Measurements from ENCODE around the gene GOLGA2.
A peak's percentile ranks its signal among the peaks of the same experiment; 100 is the strongest.
"Not testable (repeated sequence)": the region's sequence is repeated elsewhere in the genome, so short reads cannot be mapped to it uniquely, and the experiment has no call there.

The GOLGA2 gene

GRCh38 chr9:128294142-128294541 is 18.3 kb upstream of the GOLGA2 start:
- DNase-seq (ENCODE audit: low spot score) = no peak

GRCh38 chr9:128293091-128293490 is 17.3 kb upstream of the GOLGA2 start:
- no peak for DNase-seq (ENCODE audit: low spot score)

DNA sequence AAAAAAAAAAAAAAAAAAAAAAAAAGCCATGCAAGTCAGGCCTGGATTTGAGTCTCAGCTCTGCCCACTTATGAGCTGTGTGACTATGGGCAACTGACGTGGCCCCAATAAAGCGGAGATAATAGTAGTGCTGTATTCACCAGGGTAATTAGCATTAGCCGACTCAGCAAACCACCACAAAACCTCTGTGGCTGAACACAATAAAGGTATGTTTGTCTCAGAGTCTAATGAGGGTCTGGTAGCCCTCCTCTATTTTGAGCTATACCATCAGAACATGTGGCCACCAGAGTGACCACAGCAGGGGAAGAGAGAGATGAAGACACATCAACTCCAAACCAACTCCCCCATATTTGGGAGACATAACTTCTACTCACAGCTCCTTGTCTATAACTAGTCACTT is 16.2 kb upstream of the GOLGA2 start:
- DNase-seq (ENCODE audit: low spot score) = no peak

DNA sequence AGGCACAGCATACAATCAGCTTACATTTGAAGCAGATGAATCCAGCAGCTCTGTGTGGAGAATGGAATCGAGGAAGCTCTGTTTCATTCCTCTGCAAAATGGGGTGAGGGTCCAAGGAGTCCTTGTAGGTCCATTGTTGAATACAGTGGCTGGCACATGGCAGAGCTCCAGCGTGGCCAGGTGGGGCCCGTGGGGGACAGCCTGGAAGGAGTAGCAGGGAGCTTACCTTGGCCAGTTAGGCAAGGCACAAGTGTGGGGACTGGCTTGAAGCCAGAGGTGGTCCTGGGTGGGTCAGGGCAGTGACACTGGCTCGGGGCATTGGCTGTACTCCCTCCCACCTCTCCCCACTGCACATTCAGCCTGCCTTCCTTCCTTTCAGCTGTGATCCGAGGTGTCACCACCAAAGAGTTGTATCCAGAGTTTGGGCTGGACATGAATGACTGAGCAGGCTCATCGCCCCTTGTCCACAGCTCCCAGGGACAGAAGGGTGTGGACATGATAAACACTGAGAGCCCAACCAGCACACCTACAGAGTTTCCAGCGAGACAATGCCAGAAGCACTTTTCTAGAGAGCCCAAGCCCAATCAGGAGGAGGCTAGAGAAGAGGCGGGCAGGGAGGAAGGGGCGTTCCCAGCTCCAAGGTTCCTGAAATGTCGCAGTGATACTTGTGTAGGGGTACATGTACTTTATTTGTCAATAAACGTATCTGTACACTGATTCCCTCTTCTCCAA is 12.6 kb upstream of the GOLGA2 start:
- DNase-seq (ENCODE audit: low spot score) = no peak

DNA sequence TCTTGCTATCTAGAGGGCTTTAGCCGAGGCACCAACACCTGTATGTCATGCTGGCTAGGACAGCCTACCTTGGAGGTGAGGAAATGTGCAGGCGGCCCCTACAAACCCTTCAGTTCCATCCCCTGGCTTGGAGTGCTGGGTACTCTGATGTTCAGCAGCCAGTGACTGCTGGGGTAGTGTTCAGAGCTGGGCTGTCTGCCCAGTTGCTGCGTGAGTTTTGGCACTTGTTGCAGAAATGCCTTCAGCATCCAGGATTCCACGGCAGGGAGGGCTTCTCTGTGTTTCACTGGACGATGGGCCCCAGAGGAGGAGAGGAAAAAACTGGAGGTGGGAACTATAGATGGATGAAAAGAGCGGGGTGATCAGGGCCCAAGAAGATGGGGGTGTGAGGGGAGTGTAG is 10.6 kb upstream of the GOLGA2 start:
- no peak for DNase-seq (ENCODE audit: low spot score)

- DNase-seq (ENCODE audit: low spot score) = no peak
These were observed 9.4 kb upstream of the GOLGA2 start for GRCh38 chr9:128285033-128285784.

- DNase-seq (ENCODE audit: low spot score) = no peak
These were observed 6.7 kb upstream of the GOLGA2 start for GRCh38 chr9:128282500-128282899.

- no peak for DNase-seq (ENCODE audit: low spot score)
These were observed 4.3 kb upstream of the GOLGA2 start for GRCh38 chr9:128280084-128280622.

DNA sequence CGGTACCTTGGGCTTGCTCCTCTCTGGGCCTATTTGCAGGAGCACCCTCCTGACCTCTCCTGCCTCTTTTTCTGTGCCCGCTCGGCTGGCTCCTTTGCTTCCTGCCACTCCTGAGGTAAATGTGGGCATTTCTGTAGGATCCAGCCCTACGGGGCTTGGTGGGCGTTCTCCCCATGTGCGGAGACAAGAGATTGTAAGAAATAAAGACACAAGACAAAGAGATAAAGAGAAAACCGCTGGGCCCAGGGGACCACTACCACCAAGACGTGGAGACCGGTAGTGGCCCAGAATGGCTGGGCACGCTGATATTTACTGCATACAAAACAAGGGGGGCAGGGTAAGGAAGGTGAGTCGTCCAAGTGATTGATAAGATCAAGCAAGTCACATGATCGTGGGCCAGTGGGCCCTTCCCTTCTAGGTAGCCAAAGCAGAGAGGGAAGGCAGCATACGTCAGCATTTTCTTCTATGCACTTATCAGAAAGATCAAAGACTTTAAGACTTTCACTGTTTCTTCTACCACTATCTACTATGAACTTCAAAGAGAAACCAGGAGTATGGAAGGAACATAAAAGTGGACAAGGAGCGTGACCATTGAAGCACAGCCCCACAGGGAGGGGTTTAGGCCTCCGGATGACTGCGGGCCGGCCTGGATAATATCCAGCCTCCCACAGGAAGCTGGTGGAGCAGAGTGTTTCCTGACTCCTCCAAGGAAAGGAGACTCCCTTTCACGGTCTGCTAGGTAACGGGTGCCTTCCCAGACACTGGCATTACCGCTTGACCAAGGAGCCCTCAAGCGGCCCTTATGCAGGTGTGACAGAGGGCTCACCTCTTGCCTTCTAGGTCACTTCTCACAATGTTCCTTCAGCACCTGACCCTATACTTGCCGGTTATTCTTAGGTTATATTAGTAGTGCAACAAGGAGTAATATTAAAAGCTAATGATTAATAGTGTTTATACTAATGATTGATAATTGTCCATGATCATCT is 3.6 kb upstream of the GOLGA2 start:
- DNase-seq (ENCODE audit: low spot score) = not testable (repeated sequence)

DNA sequence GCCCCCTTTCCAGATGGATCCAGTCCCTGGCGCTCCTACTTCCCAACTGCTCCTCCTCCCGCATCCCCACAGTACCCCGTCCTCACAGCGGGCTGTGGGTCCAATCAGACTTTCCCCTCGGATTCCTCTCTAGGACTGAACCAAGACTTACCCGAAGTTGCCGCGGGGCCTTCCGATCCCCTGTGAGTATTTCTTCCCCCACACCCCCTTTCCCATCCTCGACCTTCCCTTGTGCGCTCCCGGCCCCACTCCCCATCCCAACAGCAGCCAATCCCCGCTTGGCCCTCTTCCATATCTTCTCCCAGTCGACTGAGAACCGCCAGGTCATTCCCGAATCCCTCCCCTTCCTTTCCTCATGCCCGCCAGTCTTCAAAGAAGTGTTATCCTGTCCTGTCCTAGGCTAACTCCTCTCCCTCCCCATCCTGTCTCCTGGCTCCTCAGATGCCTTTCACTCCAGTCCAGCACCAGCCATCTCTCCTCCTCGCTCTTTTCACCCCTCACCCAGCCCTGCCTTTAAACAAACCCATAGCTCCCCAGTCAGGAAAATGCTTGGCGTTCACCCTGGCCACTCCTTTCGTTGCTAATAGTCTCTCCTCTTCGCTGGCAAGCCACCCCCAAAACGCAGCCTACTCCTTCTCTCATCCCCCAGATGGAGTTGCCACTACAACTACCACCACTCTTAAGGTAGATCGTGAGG is 915 bp upstream of the GOLGA2 start:
- peak; percentile 62 for DNase-seq (ENCODE audit: low spot score)

GRCh38 chr9:128276008-128276573 is 284 bp upstream of the GOLGA2 start, which contains the start of gene SWI5:
Gene SWI5, plus strand, starts transcription at chr9:128276276.
- DNase-seq (ENCODE audit: low spot score) = peak; percentile 100

DNA sequence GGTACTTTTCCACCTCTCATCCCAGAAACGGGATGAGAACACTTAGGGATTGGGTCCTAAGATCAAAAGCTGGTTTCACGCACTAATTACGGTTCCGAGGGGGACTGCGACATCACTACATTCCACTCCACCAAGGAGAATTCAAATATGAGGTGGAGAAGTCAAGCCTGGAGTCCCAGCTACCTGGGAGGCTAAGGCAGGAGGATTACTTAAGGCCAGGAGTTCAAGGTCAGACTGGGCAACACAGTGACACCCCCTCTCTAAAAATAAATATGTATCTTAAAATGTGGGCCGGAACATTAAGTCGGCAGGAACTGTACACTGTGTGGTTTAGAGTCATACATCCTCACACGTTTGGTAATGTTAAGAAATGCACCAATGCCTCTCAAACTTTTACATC is 1.6 kb downstream of the GOLGA2 start:
- no peak for DNase-seq (ENCODE audit: low spot score)

GRCh38 chr9:128271512-128271911 is 4.3 kb downstream of the GOLGA2 start:
- no peak for DNase-seq (ENCODE audit: low spot score)

GRCh38 chr9:128271112-128271511 is 4.7 kb downstream of the GOLGA2 start:
- DNase-seq (ENCODE audit: low spot score) = no peak

GRCh38 chr9:128266868-128267590 is 8.8 kb downstream of the GOLGA2 start:
- no peak for DNase-seq (ENCODE audit: low spot score)

DNA sequence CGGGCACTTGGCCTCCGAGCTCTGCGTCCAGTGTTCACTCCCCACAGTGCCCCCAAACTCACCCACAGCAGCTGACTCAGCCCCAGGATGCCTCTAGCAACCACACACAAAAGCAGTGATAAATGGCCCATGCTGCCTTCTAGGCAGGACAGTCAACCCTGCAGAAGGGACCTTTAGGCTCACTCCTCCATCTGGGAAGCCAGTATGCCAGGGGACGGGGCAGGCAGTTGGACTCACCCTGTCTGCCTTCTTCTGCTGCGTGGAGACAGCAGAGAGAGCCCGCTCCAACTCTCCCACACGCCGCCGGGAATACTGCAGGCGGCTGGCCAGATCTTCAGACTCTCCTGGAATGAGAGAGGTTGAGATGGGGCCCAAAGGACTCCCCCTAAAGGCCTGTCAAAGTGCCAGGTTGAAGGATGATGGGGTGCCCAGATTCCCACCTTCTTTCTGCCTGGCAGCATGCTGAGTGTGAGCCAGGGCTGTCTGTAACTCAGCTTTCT is 10.4 kb downstream of the GOLGA2 start:
- DNase-seq (ENCODE audit: low spot score) = no peak

GRCh38 chr9:128262687-128263086 is 13.1 kb downstream of the GOLGA2 start:
- DNase-seq (ENCODE audit: low spot score) = no peak

GRCh38 chr9:128260340-128260739 is 15.5 kb downstream of the GOLGA2 start:
- DNase-seq (ENCODE audit: low spot score) = no peak

DNA sequence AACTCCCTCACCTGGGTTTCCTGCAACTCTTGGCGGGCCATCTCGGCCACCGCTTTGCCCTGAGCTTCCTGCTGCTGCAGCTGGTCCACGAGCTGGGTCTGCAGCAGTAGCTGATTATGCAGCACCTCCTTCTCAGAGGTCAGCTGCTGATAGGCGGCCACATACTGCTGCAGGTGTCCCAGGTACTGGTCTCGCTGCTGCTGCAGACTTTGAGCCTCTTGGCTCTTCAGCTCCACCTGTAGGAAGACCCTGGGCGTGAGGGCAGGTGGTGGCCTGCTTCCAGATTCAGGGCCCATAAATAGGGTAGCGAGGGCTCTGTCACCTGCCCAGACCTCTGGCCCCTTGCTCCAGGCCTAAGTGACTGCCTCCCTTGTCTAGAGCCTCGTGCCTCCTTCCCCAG is 16.7 kb downstream of the GOLGA2 start:
- no peak for DNase-seq (ENCODE audit: low spot score)

- DNase-seq (ENCODE audit: low spot score) = no peak
These were observed 17.5 kb downstream of the GOLGA2 start for GRCh38 chr9:128258326-128258725.
